Measurements from ENCODE around the gene KSR1.
A peak's percentile ranks its signal among the peaks of the same experiment; 100 is the strongest.

KSR1 gene

GRCh38 chr17:27581016-27581415 lies 124.8 kb downstream of the KSR1 start:
- no peak for TF ChIP-seq CTCF (IDR thresholded peaks at IDR 0.05; ENCODE audit: low read depth, low read length, missing control alignments)
- in situ Hi-C loops (cut with HindIII; ENCODE audit: low pct_ligation_motif_present, low sequenced_read_pairs), result no loop called here
- no peak overlapping the region for H3K4me3 ChIP-seq (ENCODE audit: low read depth, low read length)
- peaks cover 30% of the 10 kb centered on the region for H3K36me3 ChIP-seq (replicated peaks)
- no peak overlapping the region for H3K27ac ChIP-seq
- no peak for DNase-seq
- H3K27me3 ChIP-seq (replicated peaks), result no peaks in the 10 kb centered on the region

- in situ Hi-C loops (cut with HindIII; ENCODE audit: low pct_ligation_motif_present, low sequenced_read_pairs), result no loop called here
- H3K4me3 ChIP-seq (ENCODE audit: low read depth, low read length), result no peak overlapping the region
- no peak for TF ChIP-seq CTCF (IDR thresholded peaks at IDR 0.05; ENCODE audit: low read depth, low read length, missing control alignments)
- no peaks in the 10 kb centered on the region for H3K27me3 ChIP-seq (replicated peaks)
- peaks cover 42% of the 10 kb centered on the region for H3K36me3 ChIP-seq (replicated peaks)
- DNase-seq, result no peak
- H3K27ac ChIP-seq, result no peak overlapping the region
These were observed 126.4 kb downstream of the KSR1 start for GRCh38 chr17:27582696-27583095.

GRCh38 chr17:27585153-27585681 lies 129.0 kb downstream of the KSR1 start:
- no peaks in the 10 kb centered on the region for H3K27me3 ChIP-seq (replicated peaks)
- peak overlapping the region; percentile 83 for H3K27ac ChIP-seq
- H3K36me3 ChIP-seq (replicated peaks), result peaks cover 64% of the 10 kb centered on the region
- H3K4me3 ChIP-seq (ENCODE audit: low read depth, low read length), result no peak overlapping the region
- in situ Hi-C loops (cut with HindIII; ENCODE audit: low pct_ligation_motif_present, low sequenced_read_pairs), result no loop called here
- DNase-seq, result no peak
- TF ChIP-seq CTCF (IDR thresholded peaks at IDR 0.05; ENCODE audit: low read depth, low read length, missing control alignments), result no peak

GRCh38 chr17:27585792-27586191 lies 129.5 kb downstream of the KSR1 start:
- in situ Hi-C loops (cut with HindIII; ENCODE audit: low pct_ligation_motif_present, low sequenced_read_pairs), result no loop called here
- Histone ChIP-seq H3K27ac (peak overlapping the region; percentile 83), H3K4me3 (ENCODE audit: low read depth, low read length) (no peak overlapping the region), H3K27me3 (replicated peaks) (no peaks in the 10 kb centered on the region), H3K36me3 (replicated peaks) (peaks cover 70% of the 10 kb centered on the region)
- DNase-seq, result no peak
- TF ChIP-seq CTCF (IDR thresholded peaks at IDR 0.05; ENCODE audit: low read depth, low read length, missing control alignments), result no peak

- in situ Hi-C loops (cut with HindIII; ENCODE audit: low pct_ligation_motif_present, low sequenced_read_pairs), result no loop called here
- H3K27ac ChIP-seq, result peak overlapping the region; percentile 83
- peaks cover 74% of the 10 kb centered on the region for H3K36me3 ChIP-seq (replicated peaks)
- no peaks in the 10 kb centered on the region for H3K27me3 ChIP-seq (replicated peaks)
- H3K4me3 ChIP-seq (ENCODE audit: low read depth, low read length), result no peak overlapping the region
- peak; percentile 85 for DNase-seq
- peak; percentile 16 for TF ChIP-seq CTCF (IDR thresholded peaks at IDR 0.05; ENCODE audit: low read depth, low read length, missing control alignments)
These were observed 130.0 kb downstream of the KSR1 start for GRCh38 chr17:27586203-27586721.

GRCh38 chr17:27588354-27588753 lies 132.1 kb downstream of the KSR1 start:
- Histone ChIP-seq H3K27ac (no peak overlapping the region), H3K36me3 (replicated peaks) (peaks cover 89% of the 10 kb centered on the region), H3K4me3 (ENCODE audit: low read depth, low read length) (no peak overlapping the region), H3K27me3 (replicated peaks) (no peaks in the 10 kb centered on the region)
- no peak for TF ChIP-seq CTCF (IDR thresholded peaks at IDR 0.05; ENCODE audit: low read depth, low read length, missing control alignments)
- no peak for DNase-seq
- in situ Hi-C loops (cut with HindIII; ENCODE audit: low pct_ligation_motif_present, low sequenced_read_pairs), result no loop called here
